WTC11 (cell line): Measurements from ENCODE around the gene ATF7IP. TPM values are rescaled to one million over a fixed set of nuclear protein-coding genes. Genes with fewer than 3 reads are reported as not detected.

ENCODE experiments used
- ATAC-seq: fragments of 200-7000 bp; cut with Tn5 transposase; 2 replicates; pipeline ENCODE4 v1.10.0; 2021; ENCODE audit warnings: mild to moderate bottlenecking, moderate library complexity
- CTCF ChIA-PET: fragments of 300-600 bp; sonication (Branson Sonifier 250); formaldehyde crosslinking; loops from one replicate; lab custom pipeline; 2021; ENCODE audit warnings: antibody characterized with exemption; lab: Charles Lee
- POLR2A ChIA-PET: fragments of 350-600 bp; sonication (Branson Sonifier 250); formaldehyde crosslinking; loops from one replicate; lab custom pipeline; 2021; ENCODE audit warnings: antibody characterized with exemption; lab: Charles Lee
- DNase-seq: peaks from one replicate; pipeline ENCODE4 v3.0.0; 2021; ENCODE audit warnings: low spot score
- H3K27ac Mint-ChIP-seq: 2 replicates; pipeline ENCODE4 v1.8.0; 2021; ENCODE audit warnings: mixed read lengths
- H3K27me3 Mint-ChIP-seq: 2 replicates; pipeline ENCODE4 v1.8.0; 2021; ENCODE audit warnings: low read depth, mild to moderate bottlenecking, moderate library complexity, mixed read lengths
- H3K36me3 Mint-ChIP-seq: 2 replicates; pipeline ENCODE4 v1.8.0; 2021; ENCODE audit warnings: mixed read lengths
- H3K4me1 Mint-ChIP-seq: 2 replicates; pipeline ENCODE4 v1.8.0; 2022; ENCODE audit warnings: mixed read lengths
- H3K4me3 Mint-ChIP-seq: 2 replicates; pipeline ENCODE4 v1.8.0; 2021; ENCODE audit warnings: mild to moderate bottlenecking, moderate library complexity, mixed read lengths
- H3K9me3 Mint-ChIP-seq: 2 replicates; pipeline ENCODE4 v1.8.0; 2021; ENCODE audit warnings: mixed read lengths
- ATF2 ChIP-seq: sonication (generic); formaldehyde crosslinking; IDR thresholded peaks from 2 replicates; pipeline ENCODE4 v1.8.1; 2022; ENCODE audit warnings: low read depth, missing genetic modification reagents, borderline replicate concordance
- CREB1 ChIP-seq: sonication (generic); formaldehyde crosslinking; IDR thresholded peaks from 2 replicates; pipeline ENCODE4 v1.8.0; 2023; ENCODE audit warnings: mild to moderate bottlenecking, missing genetic modification reagents
- CREM ChIP-seq: sonication (generic); formaldehyde crosslinking; IDR thresholded peaks from 2 replicates; pipeline ENCODE4 v1.8.1; 2022; ENCODE audit warnings: mild to moderate bottlenecking, missing genetic modification reagents, moderate library complexity
- E2F1 ChIP-seq: sonication (generic); formaldehyde crosslinking; IDR thresholded peaks from 2 replicates; pipeline ENCODE4 v1.8.0; 2022; ENCODE audit warnings: mild to moderate bottlenecking, missing genetic modification reagents
- E2F4 ChIP-seq: sonication (generic); formaldehyde crosslinking; IDR thresholded peaks from 2 replicates; pipeline ENCODE4 v1.8.1; 2022; ENCODE audit warnings: low read depth, mild to moderate bottlenecking, moderate library complexity, missing genetic modification reagents, borderline replicate concordance
- ETV6 ChIP-seq: sonication (generic); formaldehyde crosslinking; IDR thresholded peaks from 2 replicates; pipeline ENCODE4 v1.8.1; 2022; ENCODE audit warnings: mild to moderate bottlenecking, missing genetic modification reagents
- FOXP1 ChIP-seq: sonication (generic); formaldehyde crosslinking; IDR thresholded peaks from 2 replicates; pipeline ENCODE4 v1.8.0; 2022; ENCODE audit warnings: missing genetic modification reagents, mild to moderate bottlenecking, moderate library complexity, borderline replicate concordance
- GRHL2 ChIP-seq: fragments of 250-450 bp; sonication (Bioruptor Pico); IDR thresholded peaks from 2 replicates; pipeline ENCODE4 v1.8.0; 2022; ENCODE audit warnings: mild to moderate bottlenecking, moderate library complexity; ENCODE audit not compliant: insufficient replicate concordance, severe bottlenecking
- IRF1 ChIP-seq: sonication (generic); formaldehyde crosslinking; IDR thresholded peaks from 2 replicates; pipeline ENCODE4 v1.8.0; 2023; ENCODE audit warnings: missing genetic modification reagents
- MLX ChIP-seq: sonication (generic); formaldehyde crosslinking; IDR thresholded peaks from 2 replicates; pipeline ENCODE4 v1.8.1; 2023; ENCODE audit warnings: mild to moderate bottlenecking, missing genetic modification reagents, moderate library complexity
- NR1H2 ChIP-seq: sonication (generic); formaldehyde crosslinking; IDR thresholded peaks from 2 replicates; pipeline ENCODE4 v1.9.0; 2021; ENCODE audit warnings: mild to moderate bottlenecking, moderate library complexity, missing genetic modification reagents
- NR3C1 ChIP-seq: sonication (generic); formaldehyde crosslinking; conservative IDR thresholded peaks from 2 replicates; pipeline ENCODE4 v1.8.1; 2023; ENCODE audit warnings: low read depth, mild to moderate bottlenecking, missing genetic modification reagents
- OVOL2 ChIP-seq: fragments of 250-450 bp; sonication (Bioruptor Pico); IDR thresholded peaks from 2 replicates; pipeline ENCODE4 v1.9.0; 2021; ENCODE audit warnings: mild to moderate bottlenecking, borderline replicate concordance
- PREB ChIP-seq: sonication (generic); formaldehyde crosslinking; IDR thresholded peaks from 2 replicates; pipeline ENCODE4 v1.8.1; 2022; ENCODE audit warnings: mild to moderate bottlenecking, missing genetic modification reagents, moderate library complexity, borderline replicate concordance
- RELA ChIP-seq: sonication (generic); formaldehyde crosslinking; IDR thresholded peaks from 2 replicates; pipeline ENCODE4 v1.8.1; 2022; ENCODE audit warnings: missing genetic modification reagents, mild to moderate bottlenecking, borderline replicate concordance
- SMAD4 ChIP-seq: sonication (generic); formaldehyde crosslinking; IDR thresholded peaks from 2 replicates; pipeline ENCODE4 v1.8.0; 2022; ENCODE audit warnings: mild to moderate bottlenecking, missing genetic modification reagents
- SOX15 ChIP-seq: fragments of 250-450 bp; sonication (Bioruptor Pico); IDR thresholded peaks from 2 replicates; pipeline ENCODE4 v1.9.0; 2021; ENCODE audit warnings: mild to moderate bottlenecking
- STAT6 ChIP-seq: sonication (generic); formaldehyde crosslinking; conservative IDR thresholded peaks from 2 replicates; pipeline ENCODE4 v1.8.1; 2023; ENCODE audit warnings: mild to moderate bottlenecking, low read depth, missing genetic modification reagents, moderate library complexity
- USF2 ChIP-seq: sonication (generic); formaldehyde crosslinking; IDR thresholded peaks from 2 replicates; pipeline ENCODE4 v1.8.1; 2023; ENCODE audit warnings: mild to moderate bottlenecking, missing genetic modification reagents, moderate library complexity
- ZMAT4 ChIP-seq: fragments of 250-450 bp; sonication (Bioruptor Pico); IDR thresholded peaks from 2 replicates; pipeline ENCODE4 v1.9.0; 2021; ENCODE audit warnings: mild to moderate bottlenecking
- ZNF138 ChIP-seq: sonication (generic); formaldehyde crosslinking; conservative IDR thresholded peaks from 2 replicates; pipeline ENCODE4 v1.8.1; 2022; ENCODE audit warnings: mild to moderate bottlenecking, moderate library complexity, missing genetic modification reagents
- total RNA-seq: library from RNA; stranded (reverse); gene quantifications from 3 replicates; pipeline ENCODE4 v1.2.3, GENCODE V29; 2021

The ATF7IP gene
- total RNA-seq, 1 experiment from 2014 or later: 141 TPM

GRCh38 chr12:14396071-14396470 is 30.6 kb downstream of the ATF7IP start:
- CTCF ChIA-PET: interaction anchor here (1.0 kb wide), 1 partner anchor 138 kb away, joined by 3 read pairs; no protein-coding TSS in a partner anchor
- no peaks in the 10 kb centered on the region for H3K27me3 Mint-ChIP-seq
- H3K9me3 Mint-ChIP-seq: peaks cover 5% of the 10 kb centered on the region
- H3K27ac Mint-ChIP-seq: peak overlapping the region; percentile 73; the same call in 1 of the 2 replicates
- ATAC-seq (no peak), DNase-seq (no peak)
- POLR2A ChIA-PET: interaction anchor here (1.5 to 2.6 kb wide), 2 partner anchors 128 to 138 kb away, joined by 4 to 16 read pairs; no protein-coding TSS in a partner anchor
- H3K4me1 Mint-ChIP-seq: peaks cover 86% of the 10 kb centered on the region
- H3K4me3 Mint-ChIP-seq: no peak overlapping the region
- H3K36me3 Mint-ChIP-seq: peaks cover 4% of the 10 kb centered on the region
- TF ChIP-seq IRF1 (CRISPR knock-in tag): no peak
- no peak for TF ChIP-seq ATF2 (CRISPR knock-in tag)
- TF ChIP-seq ZNF138 (CRISPR knock-in tag): no peak
- TF ChIP-seq ETV6 (CRISPR knock-in tag): no peak
- TF ChIP-seq E2F4 (CRISPR knock-in tag): no peak
- no peak for TF ChIP-seq USF2 (CRISPR knock-in tag)
- TF ChIP-seq SMAD4 (CRISPR knock-in tag): no peak
- TF ChIP-seq CREM: no peak

- ChIA-PET CTCF (no interaction called here), POLR2A (no interaction called here)
- peaks cover 81% of the 10 kb centered on the region for H3K4me1 Mint-ChIP-seq
- H3K4me3 Mint-ChIP-seq: no peak overlapping the region
- no peak for TF ChIP-seq OVOL2 (CRISPR knock-in tag)
- TF ChIP-seq E2F1 (CRISPR knock-in tag): no peak
- TF ChIP-seq SOX15 (CRISPR knock-in tag): no peak
- TF ChIP-seq PREB: no peak
- TF ChIP-seq ZMAT4 (CRISPR knock-in tag): no peak
- H3K27me3 Mint-ChIP-seq: no peaks in the 10 kb centered on the region
- H3K9me3 Mint-ChIP-seq: peaks cover 5% of the 10 kb centered on the region
- peaks cover 4% of the 10 kb centered on the region for H3K36me3 Mint-ChIP-seq
- no peak for DNase-seq
- no peak for ATAC-seq
- peak overlapping the region; percentile 69 for H3K27ac Mint-ChIP-seq
Observed at GRCh38 chr12:14399871-14400270, 34.4 kb downstream of the ATF7IP start.

GRCh38 chr12:14400599-14400998 is 35.1 kb downstream of the ATF7IP start:
- ATAC-seq (no peak), DNase-seq (no peak)
- Mint-ChIP-seq H3K4me3 (no peak overlapping the region), H3K4me1 (peaks cover 76% of the 10 kb centered on the region), H3K27ac (no peak overlapping the region), H3K27me3 (no peaks in the 10 kb centered on the region), H3K9me3 (peaks cover 5% of the 10 kb centered on the region), H3K36me3 (peaks cover 4% of the 10 kb centered on the region)
- POLR2A ChIA-PET: no interaction called here
- TF ChIP-seq MLX: no peak
- TF ChIP-seq CREB1 (CRISPR knock-in tag): no peak
- no peak for TF ChIP-seq GRHL2
- no peak for TF ChIP-seq NR3C1 (CRISPR knock-in tag)
- no peak for TF ChIP-seq RELA
- TF ChIP-seq STAT6 (CRISPR knock-in tag): no peak
- no peak for TF ChIP-seq ZNF138 (CRISPR knock-in tag)
- TF ChIP-seq FOXP1 (CRISPR knock-in tag): no peak
- TF ChIP-seq NR1H2 (CRISPR knock-in tag): no peak
- CTCF ChIA-PET: no interaction called here
